OCI-LY1 (cell line): ENCODE results near the gene LMNA.

Source experiments
- H2AFZ ChIP-seq: fragments of 200-600 bp; sonication (generic), shearing (Covaris generic); 2 replicates; pipeline ENCODE4 v1.6.0; 2014; ENCODE audit warnings: antibody characterized with exemption, mild to moderate bottlenecking, low read length
- H3F3A ChIP-seq: fragments of 200-600 bp; sonication (generic), shearing (Covaris generic); 2 replicates; pipeline ENCODE4 v1.6.0; 2014; ENCODE audit warnings: mild to moderate bottlenecking, antibody characterized with exemption, low read length, moderate library complexity; ENCODE audit not compliant: insufficient read depth
- H3K27ac ChIP-seq: fragments of 200-600 bp; sonication (generic); 2 replicates; pipeline ENCODE4 v1.5.1; 2014; ENCODE audit warnings: low read length, mixed run types, mild to moderate bottlenecking, low read depth; ENCODE audit not compliant: poor library complexity, severe bottlenecking
- H3K27me3 ChIP-seq: fragments of 200-600 bp; sonication (generic); 2 replicates; pipeline ENCODE4 v1.6.0; 2014; ENCODE audit warnings: antibody characterized with exemption, mild to moderate bottlenecking, low read length, moderate library complexity; ENCODE audit not compliant: insufficient read depth
- H3K36me3 ChIP-seq: fragments of 200-600 bp; sonication (generic); 2 replicates; pipeline ENCODE4 v1.6.1; 2014; ENCODE audit warnings: mild to moderate bottlenecking, antibody characterized with exemption, low read length, moderate library complexity, mixed read lengths; ENCODE audit not compliant: insufficient read depth
- H3K4me1 ChIP-seq: fragments of 200-600 bp; sonication (generic); 2 replicates; pipeline ENCODE4 v1.5.1; 2014; ENCODE audit warnings: mild to moderate bottlenecking, low read length, moderate library complexity; ENCODE audit not compliant: insufficient read depth, severe bottlenecking
- H3K4me2 ChIP-seq: fragments of 200-600 bp; sonication (generic), shearing (Covaris generic); 2 replicates; pipeline ENCODE4 v1.6.1; 2014; ENCODE audit warnings: low read length
- H3K4me3 ChIP-seq: fragments of 200-600 bp; sonication (generic); 2 replicates; pipeline ENCODE4 v1.5.1; 2014; ENCODE audit warnings: low read length, low read depth, mild to moderate bottlenecking, mixed read lengths; ENCODE audit not compliant: poor library complexity, severe bottlenecking
- H3K79me2 ChIP-seq: fragments of 200-600 bp; shearing (Covaris generic); 2 replicates; pipeline ENCODE4 v1.6.1; 2016; ENCODE audit warnings: mixed run types, low read length, mixed read lengths; ENCODE audit not compliant: insufficient read depth
- H3K9ac ChIP-seq: fragments of 200-600 bp; sonication (generic), shearing (Covaris generic); 2 replicates; pipeline ENCODE4 v1.6.1; 2014; ENCODE audit warnings: mild to moderate bottlenecking, low read length, mixed read lengths
- H3K9me2 ChIP-seq: fragments of 200-600 bp; sonication (generic), shearing (Covaris generic); 2 replicates; pipeline ENCODE4 v1.6.1; 2014; ENCODE audit warnings: low read depth, mild to moderate bottlenecking, low read length, mixed read lengths
- H3K9me3 ChIP-seq: fragments of 200-600 bp; shearing (Covaris generic); 2 replicates; pipeline ENCODE4 v1.6.1; 2014; ENCODE audit warnings: low read length, mixed read lengths
- H4K20me1 ChIP-seq: fragments of 200-600 bp; sonication (generic), shearing (Covaris generic); 2 replicates; pipeline ENCODE4 v1.6.0; 2016; ENCODE audit warnings: mild to moderate bottlenecking, low read length; ENCODE audit not compliant: insufficient read depth
- CTCF ChIP-seq: fragments of 200-600 bp; sonication (generic), shearing (Covaris generic); IDR thresholded peaks from 2 replicates; pipeline ENCODE4 v1.5.1; 2017; ENCODE audit warnings: mild to moderate bottlenecking, antibody characterized with exemption, low read length, moderate library complexity, mixed read lengths
- EZH2 ChIP-seq: fragments of 200-600 bp; sonication (generic), shearing (Covaris generic); IDR thresholded peaks from 2 replicates; pipeline ENCODE4 v1.8.0; 2017; ENCODE audit warnings: borderline replicate concordance, mixed run types, mild to moderate bottlenecking, antibody characterized with exemption, low read length, moderate library complexity, mixed read lengths

LMNA gene

GRCh38 chr1:156074661-156075060 lies 39.9 kb upstream of the LMNA start:
- Histone ChIP-seq H3K9me2 (no peaks in the 10 kb centered on the region), H3K4me3 (no peak overlapping the region), H3K9ac (no peak overlapping the region), H3K9me3 (no peaks in the 10 kb centered on the region), H3F3A (0 out of 2 replicates have a peak, but pooled peaks cover 4% of the 10 kb centered on the region), H3K4me1 (peaks cover 22% of the 10 kb centered on the region), H3K4me2 (no peak overlapping the region), H4K20me1 (no peaks in the 10 kb centered on the region), H3K27me3 (no peaks in the 10 kb centered on the region), H3K36me3 (no peaks in the 10 kb centered on the region), H3K27ac (no peak overlapping the region), H2AFZ (no peak overlapping the region), H3K79me2 (no peaks in the 10 kb centered on the region)
- TF ChIP-seq EZH2 (no peak), CTCF (no peak)

- no peaks in the 10 kb centered on the region for H3K27me3 ChIP-seq
- H3K9ac ChIP-seq = no peak overlapping the region
- H3K9me2 ChIP-seq = no peaks in the 10 kb centered on the region
- no peaks in the 10 kb centered on the region for H4K20me1 ChIP-seq
- no peak overlapping the region for H3K27ac ChIP-seq
- no peaks in the 10 kb centered on the region for H3K9me3 ChIP-seq
- 0 out of 2 replicates have a peak, but pooled peaks cover 4% of the 10 kb centered on the region for H3F3A ChIP-seq
- H2AFZ ChIP-seq = no peak overlapping the region
- H3K36me3 ChIP-seq = no peaks in the 10 kb centered on the region
- H3K4me1 ChIP-seq = peaks cover 22% of the 10 kb centered on the region
- H3K4me2 ChIP-seq = no peak overlapping the region; the same call in 1 of the 2 replicates
- H3K4me3 ChIP-seq = no peak overlapping the region
- no peaks in the 10 kb centered on the region for H3K79me2 ChIP-seq
- no peak for TF ChIP-seq EZH2
- no peak for TF ChIP-seq CTCF
These were observed 39.3 kb upstream of the LMNA start for GRCh38 chr1:156075162-156075561.

- Histone ChIP-seq H3K4me3 (peak overlapping the region; percentile 67), H3K9me3 (no peaks in the 10 kb centered on the region), H2AFZ (no peak overlapping the region), H3K27ac (no peak overlapping the region), H3K36me3 (no peaks in the 10 kb centered on the region), H3K9me2 (no peaks in the 10 kb centered on the region), H3K4me1 (peaks cover 22% of the 10 kb centered on the region), H3K9ac (peak overlapping the region; percentile 69), H3F3A (0 out of 2 replicates have a peak, but pooled peaks cover 4% of the 10 kb centered on the region), H4K20me1 (no peaks in the 10 kb centered on the region), H3K4me2 (peak overlapping the region; percentile 90), H3K27me3 (0 out of 2 replicates have a peak, but pooled peaks cover 1% of the 10 kb centered on the region), H3K79me2 (no peaks in the 10 kb centered on the region)
- no peak for TF ChIP-seq CTCF
- TF ChIP-seq EZH2 = no peak
These were observed 38.7 kb upstream of the LMNA start for GRCh38 chr1:156075775-156076204.
